WTC11 (cell line): ENCODE measurements around the gene PDZD7. TPM values are rescaled to one million over a fixed set of nuclear protein-coding genes. Genes with fewer than 3 reads are reported as not detected.
A peak's percentile ranks its signal among the peaks of the same experiment; 100 is the strongest.

Source experiments
- ATAC-seq: fragments of 200-7000 bp; cut with Tn5 transposase; 2 replicates; pipeline ENCODE4 v1.10.0; 2021; ENCODE audit warnings: mild to moderate bottlenecking, moderate library complexity
- CTCF ChIA-PET: fragments of 300-600 bp; sonication (Branson Sonifier 250); formaldehyde crosslinking; loops from one replicate; lab custom pipeline; 2021; ENCODE audit warnings: antibody characterized with exemption; lab: Charles Lee
- POLR2A ChIA-PET: fragments of 350-600 bp; sonication (Branson Sonifier 250); formaldehyde crosslinking; loops from one replicate; lab custom pipeline; 2021; ENCODE audit warnings: antibody characterized with exemption; lab: Charles Lee
- DNase-seq: peaks from one replicate; pipeline ENCODE4 v3.0.0; 2021; ENCODE audit warnings: low spot score
- H3K27ac Mint-ChIP-seq: 2 replicates; pipeline ENCODE4 v1.8.0; 2021; ENCODE audit warnings: mixed read lengths
- H3K27me3 Mint-ChIP-seq: 2 replicates; pipeline ENCODE4 v1.8.0; 2021; ENCODE audit warnings: low read depth, mild to moderate bottlenecking, moderate library complexity, mixed read lengths
- H3K36me3 Mint-ChIP-seq: 2 replicates; pipeline ENCODE4 v1.8.0; 2021; ENCODE audit warnings: mixed read lengths
- H3K4me1 Mint-ChIP-seq: 2 replicates; pipeline ENCODE4 v1.8.0; 2022; ENCODE audit warnings: mixed read lengths
- H3K4me3 Mint-ChIP-seq: 2 replicates; pipeline ENCODE4 v1.8.0; 2021; ENCODE audit warnings: mild to moderate bottlenecking, moderate library complexity, mixed read lengths
- H3K9me3 Mint-ChIP-seq: 2 replicates; pipeline ENCODE4 v1.8.0; 2021; ENCODE audit warnings: mixed read lengths
- AFF4 ChIP-seq: sonication (generic); formaldehyde crosslinking; IDR thresholded peaks from 2 replicates; pipeline ENCODE4 v1.8.1; 2023; ENCODE audit warnings: mild to moderate bottlenecking, missing genetic modification reagents, borderline replicate concordance
- AR ChIP-seq: fragments of 250-450 bp; sonication (Bioruptor Pico); IDR thresholded peaks from 2 replicates; pipeline ENCODE4 v1.9.0; 2021; ENCODE audit warnings: mild to moderate bottlenecking
- CTCF ChIP-seq: fragments of 200-600 bp; IDR thresholded peaks from 2 replicates; pipeline ENCODE4 v1.8.0; 2022; ENCODE audit warnings: antibody characterized with exemption
- E2F1 ChIP-seq: sonication (generic); formaldehyde crosslinking; IDR thresholded peaks from 2 replicates; pipeline ENCODE4 v1.8.0; 2022; ENCODE audit warnings: mild to moderate bottlenecking, missing genetic modification reagents
- IRF1 ChIP-seq: sonication (generic); formaldehyde crosslinking; IDR thresholded peaks from 2 replicates; pipeline ENCODE4 v1.8.0; 2023; ENCODE audit warnings: missing genetic modification reagents
- ZBTB43 ChIP-seq: sonication (generic); formaldehyde crosslinking; IDR thresholded peaks from 2 replicates; pipeline ENCODE4 v1.8.1; 2023; ENCODE audit warnings: mild to moderate bottlenecking, missing genetic modification reagents
- total RNA-seq: library from RNA; stranded (reverse); gene quantifications from 3 replicates; pipeline ENCODE4 v1.2.3, GENCODE V29; 2021

The PDZD7 gene
- total RNA-seq, 1 experiment from 2014 or later = 2.6 TPM

- ATAC-seq (peak; percentile 29), DNase-seq (peak; percentile 91)
- ChIA-PET POLR2A (interaction anchor here (2.0 kb wide), 1 partner anchor 16 kb away, joined by 14 read pairs; the partner anchor contains the start of gene LZTS2), CTCF (interaction anchor here (0.6 to 6.7 kb wide), 52 partner anchors 9 to 1041 kb away, joined by 3 to 277 read pairs (median 4); partner anchors contain the start of genes KAZALD1, KCNIP2, LZTS2 and MRPL43)
- TF ChIP-seq AFF4 (no peak), CTCF (peak; percentile 79), ZBTB43 (no peak), E2F1 (CRISPR knock-in tag) (no peak), IRF1 (CRISPR knock-in tag) (no peak)
- no peaks in the 10 kb centered on the region for H3K36me3 Mint-ChIP-seq
- no peak overlapping the region for H3K4me3 Mint-ChIP-seq
- H3K9me3 Mint-ChIP-seq = no peaks in the 10 kb centered on the region
- no peak overlapping the region for H3K27ac Mint-ChIP-seq
- H3K27me3 Mint-ChIP-seq = peaks cover 50% of the 10 kb centered on the region
- H3K4me1 Mint-ChIP-seq = peaks cover 29% of the 10 kb centered on the region
Measured at GRCh38 chr10:101014230-101014884, 16.6 kb downstream of the PDZD7 start.

GRCh38 chr10:101013365-101013825 is 17.5 kb downstream of the PDZD7 start:
- ATAC-seq = no peak

More at GRCh38 chr10:101013365-101013825, 17.5 kb downstream of the PDZD7 start:
- Mint-ChIP-seq H3K27ac (no peak overlapping the region), H3K36me3 (no peaks in the 10 kb centered on the region), H3K27me3 (peaks cover 40% of the 10 kb centered on the region), H3K4me3 (no peak overlapping the region), H3K4me1 (peaks cover 30% of the 10 kb centered on the region), H3K9me3 (no peaks in the 10 kb centered on the region)
- CTCF ChIA-PET = interaction anchor here (0.6 to 6.7 kb wide), 28 partner anchors 14 to 830 kb away, joined by 3 to 277 read pairs (median 6); partner anchors contain the start of genes KCNIP2, LZTS2, MRPL43 and PDZD7
- TF ChIP-seq AR (CRISPR knock-in tag) = no peak
- DNase-seq = no peak
- POLR2A ChIA-PET = interaction anchor here (2.0 kb wide), 1 partner anchor 15 kb away, joined by 14 read pairs; the partner anchor contains the start of gene LZTS2
